Caco-2 (cell line): Measurements from ENCODE around the gene ST6GALNAC3. TPM values are rescaled to one million over a fixed set of nuclear protein-coding genes. Genes with fewer than 3 reads are reported as not detected.

Source experiments
- BruUV-seq: library from RNA; stranded (reverse); fragments of 400-500 nt; replicated peaks from 2 replicates; lab custom pipeline; 2021; lab: Mats Ljungman, UMichigan
- CTCF ChIA-PET: fragments of 300-600 bp; sonication (Branson Sonifier 250); formaldehyde crosslinking; loops from one replicate; lab custom pipeline; 2022; ENCODE audit warnings: antibody characterized with exemption; lab: Charles Lee
- POLR2A ChIA-PET: fragments of 300-600 bp; sonication (Branson Sonifier 250); formaldehyde crosslinking; loops from one replicate; lab custom pipeline; 2022; ENCODE audit warnings: antibody characterized with exemption; lab: Charles Lee
- DNase-seq, 2 experiments: peaks; one replicate each; pipeline versions ENCODE4 v3.0.0 to v3.0.0-alpha.2; 2020 to 2022
- H3K27me3 ChIP-seq: replicated peaks from 2 replicates; pipeline ENCODE4 v1.6.0; 2011; ENCODE audit warnings: low read length; ENCODE audit not compliant: control insufficient read depth, insufficient read depth
- H3K36me3 ChIP-seq: 2 replicates; pipeline ENCODE4 v1.5.1; 2011; ENCODE audit warnings: low read length; ENCODE audit not compliant: control insufficient read depth, insufficient read depth
- H3K4me1 ChIP-seq: fragments of 250-450 bp; sonication (Bioruptor Pico); 2 replicates; pipeline ENCODE4 v1.5.1; 2020; ENCODE audit warnings: mild to moderate bottlenecking
- H3K4me3 ChIP-seq: 2 replicates; pipeline ENCODE4 v1.5.1; 2011; ENCODE audit warnings: low read depth, mild to moderate bottlenecking, control low read depth, low read length
- H3K9me3 ChIP-seq: fragments of 250-450 bp; sonication (Bioruptor Pico); 2 replicates; pipeline ENCODE4 v1.5.1; 2020; ENCODE audit warnings: mild to moderate bottlenecking, moderate library complexity
- H3K27ac Mint-ChIP-seq: one replicate; pipeline ENCODE4 v1.8.0; 2022; ENCODE audit warnings: mixed read lengths; ENCODE audit not compliant: unreplicated experiment
- H3K27me3 Mint-ChIP-seq: one replicate; pipeline ENCODE4 v1.8.0; 2022; ENCODE audit warnings: mixed read lengths; ENCODE audit not compliant: insufficient read depth, unreplicated experiment
- H3K36me3 Mint-ChIP-seq: one replicate; pipeline ENCODE4 v1.8.0; 2022; ENCODE audit warnings: mild to moderate bottlenecking, mixed read lengths; ENCODE audit not compliant: insufficient read depth, unreplicated experiment
- H3K4me1 Mint-ChIP-seq: one replicate; pipeline ENCODE4 v1.8.0; 2022; ENCODE audit warnings: low read depth, mixed read lengths; ENCODE audit not compliant: unreplicated experiment
- H3K4me3 Mint-ChIP-seq: one replicate; pipeline ENCODE4 v1.8.0; 2022; ENCODE audit warnings: mild to moderate bottlenecking, moderate library complexity, mixed read lengths; ENCODE audit not compliant: unreplicated experiment
- H3K9me3 Mint-ChIP-seq: one replicate; pipeline ENCODE4 v1.8.0; 2022; ENCODE audit warnings: mixed read lengths; ENCODE audit not compliant: unreplicated experiment
- intact Hi-C: fragments of 100-400 bp; cut with micrococcal nuclease; formaldehyde crosslinking; loops from one replicate; pipeline ENCODE4 v1.10.0; 2022; ENCODE audit not compliant: unreplicated experiment
- total RNA-seq: library from RNA; stranded (reverse); gene quantifications from 2 replicates; pipeline ENCODE4 v1.2.3, GENCODE V29; 2022
- TF ChIP-seq, protein P1 (sequence below), 2 experiments: fragments of 200-600 bp in 1 of 2; IDR thresholded peaks; 1 replicate in 1 of 2; 2 replicates in 1 of 2; pipeline versions ENCODE4 v1.5.1 to v1.8.0; 2011 to 2022; ENCODE audit warnings: antibody characterized with exemption in 1 of 2, control low read depth in 1 of 2, inconsistent platforms in 1 of 2, low read depth in 1 of 2, low read length in 1 of 2, mild to moderate bottlenecking in 1 of 2, moderate library complexity in 1 of 2; ENCODE audit not compliant: insufficient read depth in 1 of 2, severe bottlenecking in 1 of 2, unreplicated experiment in 1 of 2

The ST6GALNAC3 gene
- total RNA-seq, 1 experiment from 2014 or later, result 16.0 TPM

DNA sequence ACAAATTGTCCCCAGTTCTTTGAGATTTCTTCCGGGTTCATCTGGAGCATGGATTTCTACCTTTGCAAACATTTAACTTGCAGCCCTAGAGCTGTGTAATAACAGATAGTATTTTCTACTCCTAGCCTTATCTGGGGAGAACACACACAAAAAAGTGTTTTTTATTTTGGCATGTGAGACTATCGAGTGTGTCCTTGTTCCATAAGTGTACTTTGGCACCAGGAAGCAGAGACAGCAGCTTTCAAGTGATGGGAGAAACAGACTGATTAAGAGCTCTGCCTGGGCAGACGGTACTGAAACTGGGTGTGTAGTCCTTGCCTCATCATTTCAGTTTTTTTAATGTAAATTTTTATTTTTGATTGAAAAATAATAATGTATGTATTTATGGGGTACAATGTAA is 297.4 kb downstream of the ST6GALNAC3 start:
- H3K27ac Mint-ChIP-seq, result no peak overlapping the region
- H3K27me3 ChIP-seq, result no peaks in the 10 kb centered on the region
- BruUV-seq, result no TSS peak
- ChIA-PET CTCF (no interaction called here), POLR2A (no interaction called here)
- TF ChIP-seq, protein P1, sequence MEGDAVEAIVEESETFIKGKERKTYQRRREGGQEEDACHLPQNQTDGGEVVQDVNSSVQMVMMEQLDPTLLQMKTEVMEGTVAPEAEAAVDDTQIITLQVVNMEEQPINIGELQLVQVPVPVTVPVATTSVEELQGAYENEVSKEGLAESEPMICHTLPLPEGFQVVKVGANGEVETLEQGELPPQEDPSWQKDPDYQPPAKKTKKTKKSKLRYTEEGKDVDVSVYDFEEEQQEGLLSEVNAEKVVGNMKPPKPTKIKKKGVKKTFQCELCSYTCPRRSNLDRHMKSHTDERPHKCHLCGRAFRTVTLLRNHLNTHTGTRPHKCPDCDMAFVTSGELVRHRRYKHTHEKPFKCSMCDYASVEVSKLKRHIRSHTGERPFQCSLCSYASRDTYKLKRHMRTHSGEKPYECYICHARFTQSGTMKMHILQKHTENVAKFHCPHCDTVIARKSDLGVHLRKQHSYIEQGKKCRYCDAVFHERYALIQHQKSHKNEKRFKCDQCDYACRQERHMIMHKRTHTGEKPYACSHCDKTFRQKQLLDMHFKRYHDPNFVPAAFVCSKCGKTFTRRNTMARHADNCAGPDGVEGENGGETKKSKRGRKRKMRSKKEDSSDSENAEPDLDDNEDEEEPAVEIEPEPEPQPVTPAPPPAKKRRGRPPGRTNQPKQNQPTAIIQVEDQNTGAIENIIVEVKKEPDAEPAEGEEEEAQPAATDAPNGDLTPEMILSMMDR (IDR thresholded peaks at IDR 0.05; ENCODE audit: insufficient read depth in 1 of 2, low read depth in 1 of 2, low read length in 1 of 2, severe bottlenecking in 1 of 2, unreplicated experiment in 1 of 2), result no peak
- H3K36me3 ChIP-seq, result no peaks in the 10 kb centered on the region
- no peaks in the 10 kb centered on the region for H3K9me3 ChIP-seq
- intact Hi-C loops, result no loop called here
- DNase-seq, result no peak
- no peaks in the 10 kb centered on the region for H3K27me3 Mint-ChIP-seq
- H3K4me3 ChIP-seq, result no peak overlapping the region
- no peaks in the 10 kb centered on the region for H3K9me3 Mint-ChIP-seq
- H3K4me1 Mint-ChIP-seq, result no peaks in the 10 kb centered on the region
- no peak overlapping the region for H3K4me3 Mint-ChIP-seq
- no peaks in the 10 kb centered on the region for H3K36me3 Mint-ChIP-seq
- H3K4me1 ChIP-seq, result no peaks in the 10 kb centered on the region

DNA sequence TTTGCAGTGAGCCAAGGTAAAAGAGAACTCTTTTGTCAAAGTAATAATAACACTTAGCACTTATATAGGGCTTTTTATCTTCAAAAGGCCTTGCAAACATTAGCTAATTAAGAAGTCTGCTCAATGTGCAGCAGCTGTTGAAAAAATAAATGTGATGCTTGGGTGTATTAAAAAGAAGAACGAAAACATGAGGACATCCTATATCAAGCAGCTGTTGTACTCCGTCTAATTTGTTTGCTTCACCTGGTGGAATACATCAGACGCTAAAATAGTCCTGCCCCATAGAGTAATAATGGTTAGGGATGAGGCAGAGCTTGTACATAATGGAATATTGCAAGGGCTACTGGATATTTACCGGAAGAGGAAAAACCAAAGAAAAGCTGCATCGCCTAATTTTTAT is 299.5 kb downstream of the ST6GALNAC3 start:
- Mint-ChIP-seq H3K9me3 (no peaks in the 10 kb centered on the region), H3K27me3 (no peaks in the 10 kb centered on the region), H3K36me3 (no peaks in the 10 kb centered on the region), H3K27ac (no peak overlapping the region), H3K4me1 (no peaks in the 10 kb centered on the region), H3K4me3 (no peak overlapping the region)
- CTCF ChIA-PET, result no interaction called here
- TF ChIP-seq, protein P1 (IDR thresholded peaks at IDR 0.05; ENCODE audit: insufficient read depth in 1 of 2, low read depth in 1 of 2, low read length in 1 of 2, severe bottlenecking in 1 of 2, unreplicated experiment in 1 of 2), result no peak
- POLR2A ChIA-PET, result no interaction called here
- intact Hi-C loops, result no loop called here
- Histone ChIP-seq H3K9me3 (no peaks in the 10 kb centered on the region), H3K4me3 (no peak overlapping the region), H3K4me1 (no peaks in the 10 kb centered on the region), H3K27me3 (no peaks in the 10 kb centered on the region), H3K36me3 (no peaks in the 10 kb centered on the region)
- no TSS peak for BruUV-seq
- DNase-seq, result no peak

DNA sequence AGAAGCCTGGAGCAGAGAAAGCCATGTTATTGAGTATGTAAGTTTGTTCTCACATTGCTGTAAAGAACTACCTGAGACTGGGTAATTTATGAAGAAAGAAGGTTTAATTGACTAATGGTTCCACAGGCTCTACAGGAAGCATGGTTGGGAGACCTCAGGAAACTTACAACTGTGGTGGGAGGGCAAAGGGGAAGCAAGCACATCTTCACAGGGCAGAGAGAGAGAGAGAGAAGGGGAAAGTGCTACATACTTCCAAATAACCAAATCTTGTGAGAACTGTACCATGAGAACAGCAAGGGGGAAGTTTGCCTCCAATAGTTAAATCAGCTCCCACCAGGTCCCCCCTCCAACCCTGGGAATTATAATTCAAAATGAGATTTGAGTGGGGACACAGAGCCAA is 302.7 kb downstream of the ST6GALNAC3 start:
- TF ChIP-seq, protein P1 (IDR thresholded peaks at IDR 0.05; ENCODE audit: insufficient read depth in 1 of 2, low read depth in 1 of 2, low read length in 1 of 2, severe bottlenecking in 1 of 2, unreplicated experiment in 1 of 2), result no peak
- Mint-ChIP-seq H3K27ac (no peak overlapping the region), H3K36me3 (no peaks in the 10 kb centered on the region), H3K4me3 (no peak overlapping the region), H3K27me3 (no peaks in the 10 kb centered on the region), H3K9me3 (no peaks in the 10 kb centered on the region), H3K4me1 (no peaks in the 10 kb centered on the region)
- intact Hi-C loops, result no loop called here
- no peak for DNase-seq
- ChIA-PET CTCF (no interaction called here), POLR2A (no interaction called here)
- Histone ChIP-seq H3K9me3 (no peaks in the 10 kb centered on the region), H3K36me3 (no peaks in the 10 kb centered on the region), H3K27me3 (no peaks in the 10 kb centered on the region), H3K4me1 (no peaks in the 10 kb centered on the region), H3K4me3 (no peak overlapping the region)
- no TSS peak for BruUV-seq
